ENCODE measurements around the gene ACVR1C.
A peak's percentile ranks its signal among the peaks of the same experiment; 100 is the strongest.

The ACVR1C gene

GRCh38 chr2:157492189-157492773 is 136.4 kb downstream of the ACVR1C start:
- peak; percentile 26 to 74 for DNase-seq

- no peak for DNase-seq
Observed at GRCh38 chr2:157489983-157490382, 138.7 kb downstream of the ACVR1C start.

GRCh38 chr2:157488877-157489276 is 139.8 kb downstream of the ACVR1C start:
- DNase-seq = no peak

- DNase-seq = no peak
Observed at GRCh38 chr2:157487747-157488146, 140.9 kb downstream of the ACVR1C start.

- DNase-seq = no peak
Observed at GRCh38 chr2:157487271-157487610, 141.4 kb downstream of the ACVR1C start.

GRCh38 chr2:157486596-157487270 is 141.9 kb downstream of the ACVR1C start:
- no peak for DNase-seq

GRCh38 chr2:157480182-157480961 is 148.3 kb downstream of the ACVR1C start:
- no peak for DNase-seq

GRCh38 chr2:157479081-157480027 is 149.3 kb downstream of the ACVR1C start:
- no peak for DNase-seq

GRCh38 chr2:157477919-157478318 is 150.7 kb downstream of the ACVR1C start:
- DNase-seq = no peak

- no peak for DNase-seq
Observed at GRCh38 chr2:157476953-157477709, 151.5 kb downstream of the ACVR1C start.

Measured in NCI-H526 (cell line).